ENCODE data around the gene PCDHA8.
"Not testable (repeated sequence)": the region's sequence is repeated elsewhere in the genome, so short reads cannot be mapped to it uniquely, and the experiment has no call there.

PCDHA8 gene

GRCh38 chr5:140827704-140828361, 13.2 kb upstream of the PCDHA8 start, which contains the start of gene PCDHA6:
Gene PCDHA6 (plus strand): TSS chr5:140827960. CDS start chr5:140828092, 132 bp downstream.
- DNase-seq (ENCODE audit: low read depth in 1 of 2, low spot score in 1 of 2), result no peak

- no peak for DNase-seq (ENCODE audit: low read depth in 1 of 2, low spot score in 1 of 2)
These were observed 12.6 kb upstream of the PCDHA8 start for GRCh38 chr5:140828362-140828737.

- DNase-seq (ENCODE audit: low read depth in 1 of 2, low spot score in 1 of 2), result not testable (repeated sequence)
These were observed 11.2 kb upstream of the PCDHA8 start for GRCh38 chr5:140829511-140830501.

- no peak for DNase-seq (ENCODE audit: low read depth in 1 of 2, low spot score in 1 of 2)
These were observed 7.0 kb upstream of the PCDHA8 start, which contains the start of gene PCDHA7 for GRCh38 chr5:140833993-140834392. Gene PCDHA7 (plus strand): TSS chr5:140834269. CDS start chr5:140834384, 115 bp downstream.

GRCh38 chr5:140834439-140835008, 6.5 kb upstream of the PCDHA8 start:
- not testable (repeated sequence) for DNase-seq (ENCODE audit: low read depth in 1 of 2, low spot score in 1 of 2)

- DNase-seq (ENCODE audit: low read depth in 1 of 2, low spot score in 1 of 2), result no peak
These were observed 5.1 kb upstream of the PCDHA8 start for GRCh38 chr5:140835622-140836510.

GRCh38 chr5:140842798-140843733, 2.1 kb downstream of the PCDHA8 start:
- DNase-seq (ENCODE audit: low read depth in 1 of 2, low spot score in 1 of 2), result no peak

GRCh38 chr5:140848139-140849102, 7.4 kb downstream of the PCDHA8 start, which contains the start of gene PCDHA9:
Gene PCDHA9 (plus strand): TSS chr5:140848382. CDS start chr5:140848496, 114 bp downstream.
- DNase-seq (ENCODE audit: low read depth in 1 of 2, low spot score in 1 of 2), result not testable (repeated sequence)

- not testable (repeated sequence) for DNase-seq (ENCODE audit: low read depth in 1 of 2, low spot score in 1 of 2)
These were observed 9.0 kb downstream of the PCDHA8 start for GRCh38 chr5:140849831-140850634.

GRCh38 chr5:140855772-140856674, 15.0 kb downstream of the PCDHA8 start, which contains the start of gene PCDHA10:
Gene PCDHA10 (plus strand): TSS chr5:140855897. CDS start chr5:140856049, 152 bp downstream.
- no peak for DNase-seq (ENCODE audit: low read depth in 1 of 2, low spot score in 1 of 2)

- DNase-seq (ENCODE audit: low read depth in 1 of 2, low spot score in 1 of 2), result no peak
These were observed 16.4 kb downstream of the PCDHA8 start for GRCh38 chr5:140857177-140857986.

GRCh38 chr5:140857987-140858240, 16.9 kb downstream of the PCDHA8 start:
- DNase-seq (ENCODE audit: low read depth in 1 of 2, low spot score in 1 of 2), result no peak

- DNase-seq (ENCODE audit: low read depth in 1 of 2, low spot score in 1 of 2), result no peak
These were observed 21.7 kb downstream of the PCDHA8 start for GRCh38 chr5:140862441-140863295.

GRCh38 chr5:140868721-140869554, 28.0 kb downstream of the PCDHA8 start, which contains the start of gene PCDHA11:
Gene PCDHA11 (plus strand): TSS chr5:140868957. CDS start chr5:140869104, 147 bp downstream.
- no peak for DNase-seq (ENCODE audit: low read depth in 1 of 2, low spot score in 1 of 2)
